ENCODE results near the gene IL34. TPM values are rescaled to one million over a fixed set of nuclear protein-coding genes. Genes with fewer than 3 reads are reported as not detected.

Gene IL34
- total RNA-seq, 1 experiment from 2014 or later: not detected

DNA sequence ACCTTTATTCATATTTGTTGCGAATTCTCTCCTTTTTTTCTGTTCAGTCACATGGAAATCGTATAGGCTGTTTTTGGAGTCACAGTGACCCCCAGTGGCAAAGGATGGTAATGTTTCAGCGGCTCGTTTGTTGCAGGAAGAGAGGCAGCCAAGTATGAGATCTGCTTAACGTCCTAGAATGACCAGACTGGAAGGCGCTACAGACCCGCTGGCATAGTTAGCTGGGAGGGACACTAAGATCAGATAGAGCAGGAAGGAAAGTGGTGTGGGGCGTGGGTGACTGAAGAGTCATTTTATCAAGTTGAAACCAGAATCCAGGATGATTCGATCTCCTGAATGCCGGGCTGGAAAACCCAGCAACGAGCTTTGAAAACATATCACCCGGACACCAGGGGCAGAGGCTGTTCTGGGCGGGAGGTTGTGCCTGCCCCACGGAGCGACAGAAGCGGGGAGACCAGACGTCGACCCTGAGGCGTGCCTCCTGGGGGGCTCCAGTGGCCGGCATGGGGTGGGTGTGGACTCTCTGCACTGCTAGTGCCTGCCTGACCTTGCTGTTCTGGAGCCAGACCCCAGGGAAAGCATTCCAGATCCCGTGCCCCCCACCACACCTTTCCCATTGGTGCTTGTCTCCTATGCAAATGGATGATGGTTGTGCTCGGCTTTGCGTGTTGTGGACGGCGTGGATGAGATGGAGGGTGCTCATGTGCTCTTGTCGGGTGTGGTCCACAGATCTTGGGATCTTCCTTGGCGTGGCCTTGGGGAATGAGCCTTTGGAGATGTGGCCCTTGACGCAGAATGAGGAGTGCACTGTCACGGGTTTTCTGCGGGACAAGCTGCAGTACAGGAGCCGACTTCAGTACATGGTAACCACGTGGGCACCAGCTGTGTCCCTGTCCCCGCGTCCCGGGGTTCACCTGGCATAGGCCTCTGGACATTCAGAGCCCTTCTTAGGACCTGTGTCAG is 7.7 kb downstream of the IL34 start:
- Histone ChIP-seq H3K9me2 (ENCODE audit: insufficient read depth) (no peaks in the 10 kb centered on the region), H3K4me1 (ENCODE audit: control insufficient read depth in 1 of 2, insufficient read depth in 2 of 2, low read length in 2 of 2) (peaks cover 0 to 8% of the 10 kb centered on the region in 2 experiments; a peak in 2 of 4 replicates), H3K4me2 (ENCODE audit: low read length) (peak overlapping the region; percentile 60), H3K9ac (ENCODE audit: low read length) (peak overlapping the region; percentile 33; the same call in 1 of the 2 replicates), H3K27me3 (ENCODE audit: insufficient read depth, low read length) (no peaks in the 10 kb centered on the region), H3K36me3 (ENCODE audit: control insufficient read depth in 1 of 2, insufficient read depth in 2 of 2, low read length in 2 of 2) (no peaks in the 10 kb centered on the region), H3K79me2 (ENCODE audit: insufficient read depth, low read length) (no peaks in the 10 kb centered on the region), H4K20me1 (ENCODE audit: insufficient read depth) (no peaks in the 10 kb centered on the region), H3K9me3 (ENCODE audit: control insufficient read depth in 1 of 2, insufficient read depth in 1 of 2, low read depth in 1 of 2, low read length in 2 of 2) (no peaks in the 10 kb centered on the region), H2AFZ (ENCODE audit: low read depth, low read length, poor library complexity, severe bottlenecking) (peak overlapping the region; percentile 88), H3K27ac (ENCODE audit: low read depth, low read length) (no peak overlapping the region), H3K4me3 (replicated peaks in 1 of 2; ENCODE audit: low read depth in 1 of 2, low read length in 2 of 2) (peak overlapping the region in 1 of 2 experiments; percentile 22; a peak in 1 of 4 replicates)
- no TSS peak for BruUV-seq (replicated peaks)
- DNase-seq (ENCODE audit: low read depth, low spot score) (peak; percentile 67), ATAC-seq (peak; percentile 86)
- intact Hi-C loops (cut with micrococcal nuclease): loop anchor here (1.0 to 10.0 kb wide), 5 partner anchors 117 to 857 kb away; partner anchors contain the start of genes COG4 and SF3B3
- TF ChIP-seq, protein P1, sequence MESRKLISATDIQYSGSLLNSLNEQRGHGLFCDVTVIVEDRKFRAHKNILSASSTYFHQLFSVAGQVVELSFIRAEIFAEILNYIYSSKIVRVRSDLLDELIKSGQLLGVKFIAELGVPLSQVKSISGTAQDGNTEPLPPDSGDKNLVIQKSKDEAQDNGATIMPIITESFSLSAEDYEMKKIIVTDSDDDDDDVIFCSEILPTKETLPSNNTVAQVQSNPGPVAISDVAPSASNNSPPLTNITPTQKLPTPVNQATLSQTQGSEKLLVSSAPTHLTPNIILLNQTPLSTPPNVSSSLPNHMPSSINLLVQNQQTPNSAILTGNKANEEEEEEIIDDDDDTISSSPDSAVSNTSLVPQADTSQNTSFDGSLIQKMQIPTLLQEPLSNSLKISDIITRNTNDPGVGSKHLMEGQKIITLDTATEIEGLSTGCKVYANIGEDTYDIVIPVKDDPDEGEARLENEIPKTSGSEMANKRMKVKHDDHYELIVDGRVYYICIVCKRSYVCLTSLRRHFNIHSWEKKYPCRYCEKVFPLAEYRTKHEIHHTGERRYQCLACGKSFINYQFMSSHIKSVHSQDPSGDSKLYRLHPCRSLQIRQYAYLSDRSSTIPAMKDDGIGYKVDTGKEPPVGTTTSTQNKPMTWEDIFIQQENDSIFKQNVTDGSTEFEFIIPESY (IDR thresholded peaks at IDR 0.05; ENCODE audit: extremely low read depth, insufficient replicate concordance, low read length): no peak
- TF ChIP-seq EGR1 (IDR thresholded peaks at IDR 0.05; ENCODE audit: low read depth) (no peak), RAD21 (IDR thresholded peaks at IDR 0.05; ENCODE audit: low read depth) (peak; percentile 98), TCF7L2 (IDR thresholded peaks at IDR 0.05; ENCODE audit: borderline replicate concordance, extremely low read depth, insufficient read depth, insufficient read length) (peak; percentile 44)
- TF ChIP-seq, protein P2, sequence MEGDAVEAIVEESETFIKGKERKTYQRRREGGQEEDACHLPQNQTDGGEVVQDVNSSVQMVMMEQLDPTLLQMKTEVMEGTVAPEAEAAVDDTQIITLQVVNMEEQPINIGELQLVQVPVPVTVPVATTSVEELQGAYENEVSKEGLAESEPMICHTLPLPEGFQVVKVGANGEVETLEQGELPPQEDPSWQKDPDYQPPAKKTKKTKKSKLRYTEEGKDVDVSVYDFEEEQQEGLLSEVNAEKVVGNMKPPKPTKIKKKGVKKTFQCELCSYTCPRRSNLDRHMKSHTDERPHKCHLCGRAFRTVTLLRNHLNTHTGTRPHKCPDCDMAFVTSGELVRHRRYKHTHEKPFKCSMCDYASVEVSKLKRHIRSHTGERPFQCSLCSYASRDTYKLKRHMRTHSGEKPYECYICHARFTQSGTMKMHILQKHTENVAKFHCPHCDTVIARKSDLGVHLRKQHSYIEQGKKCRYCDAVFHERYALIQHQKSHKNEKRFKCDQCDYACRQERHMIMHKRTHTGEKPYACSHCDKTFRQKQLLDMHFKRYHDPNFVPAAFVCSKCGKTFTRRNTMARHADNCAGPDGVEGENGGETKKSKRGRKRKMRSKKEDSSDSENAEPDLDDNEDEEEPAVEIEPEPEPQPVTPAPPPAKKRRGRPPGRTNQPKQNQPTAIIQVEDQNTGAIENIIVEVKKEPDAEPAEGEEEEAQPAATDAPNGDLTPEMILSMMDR (IDR thresholded peaks at IDR 0.05 in 2 of 3, conservative IDR thresholded peaks at IDR 0.05 in 1 of 3; ENCODE audit: borderline replicate concordance in 1 of 3, insufficient read depth in 1 of 3, low read depth in 2 of 3, low read length in 2 of 3): peak; percentile 82 to 93 (median 91)
- TF ChIP-seq, protein P3, sequence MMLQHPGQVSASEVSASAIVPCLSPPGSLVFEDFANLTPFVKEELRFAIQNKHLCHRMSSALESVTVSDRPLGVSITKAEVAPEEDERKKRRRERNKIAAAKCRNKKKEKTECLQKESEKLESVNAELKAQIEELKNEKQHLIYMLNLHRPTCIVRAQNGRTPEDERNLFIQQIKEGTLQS (IDR thresholded peaks at IDR 0.05): no peak
- RAD21 ChIA-PET (ENCODE audit: low non-redundant PET in 1 of 2, low total read pairs in 2 of 2, uncharacterized antibody in 2 of 2, unreplicated experiment in 2 of 2): interaction anchor here in 1 of 2 experiments (0.7 to 1.0 kb wide), 2 partner anchors 117 to 274 kb away, joined by 3 to 4 read pairs; no protein-coding TSS in a partner anchor
- POLR2A ChIA-PET: no interaction called here
- CTCF ChIA-PET: interaction anchor here (0.7 to 4.4 kb wide), 6 partner anchors 117 to 706 kb away, joined by 3 to 43 read pairs (median 5); no protein-coding TSS in a partner anchor

All from HCT116 (cell line).